ENCODE measurements around the gene OPRD1. TPM values are rescaled to one million over a fixed set of nuclear protein-coding genes. Genes with fewer than 3 reads are reported as not detected.

Gene OPRD1
- total RNA-seq, 1 donor from 2014 or later, result not detected

GRCh38 chr1:28803662-28804061 lies 8.3 kb upstream of the OPRD1 start:
- DNase-seq (ENCODE audit: low read depth), result no peak
- TF ChIP-seq, protein P1, sequence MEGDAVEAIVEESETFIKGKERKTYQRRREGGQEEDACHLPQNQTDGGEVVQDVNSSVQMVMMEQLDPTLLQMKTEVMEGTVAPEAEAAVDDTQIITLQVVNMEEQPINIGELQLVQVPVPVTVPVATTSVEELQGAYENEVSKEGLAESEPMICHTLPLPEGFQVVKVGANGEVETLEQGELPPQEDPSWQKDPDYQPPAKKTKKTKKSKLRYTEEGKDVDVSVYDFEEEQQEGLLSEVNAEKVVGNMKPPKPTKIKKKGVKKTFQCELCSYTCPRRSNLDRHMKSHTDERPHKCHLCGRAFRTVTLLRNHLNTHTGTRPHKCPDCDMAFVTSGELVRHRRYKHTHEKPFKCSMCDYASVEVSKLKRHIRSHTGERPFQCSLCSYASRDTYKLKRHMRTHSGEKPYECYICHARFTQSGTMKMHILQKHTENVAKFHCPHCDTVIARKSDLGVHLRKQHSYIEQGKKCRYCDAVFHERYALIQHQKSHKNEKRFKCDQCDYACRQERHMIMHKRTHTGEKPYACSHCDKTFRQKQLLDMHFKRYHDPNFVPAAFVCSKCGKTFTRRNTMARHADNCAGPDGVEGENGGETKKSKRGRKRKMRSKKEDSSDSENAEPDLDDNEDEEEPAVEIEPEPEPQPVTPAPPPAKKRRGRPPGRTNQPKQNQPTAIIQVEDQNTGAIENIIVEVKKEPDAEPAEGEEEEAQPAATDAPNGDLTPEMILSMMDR (conservative IDR thresholded peaks at IDR 0.05; ENCODE audit: low read depth, low read length), result no peak
- H3K4me3 ChIP-seq (ENCODE audit: low read depth, low read length), result no peak overlapping the region

- DNase-seq (ENCODE audit: low read depth), result no peak
- H3K4me3 ChIP-seq (ENCODE audit: low read depth, low read length), result no peak overlapping the region
- TF ChIP-seq, protein P1 (conservative IDR thresholded peaks at IDR 0.05; ENCODE audit: low read depth, low read length), result no peak
Observed at GRCh38 chr1:28804071-28804470, 7.9 kb upstream of the OPRD1 start.

- DNase-seq (ENCODE audit: low read depth), result no peak
- TF ChIP-seq, protein P1 (conservative IDR thresholded peaks at IDR 0.05; ENCODE audit: low read depth, low read length), result no peak
- H3K4me3 ChIP-seq (ENCODE audit: low read depth, low read length), result no peak overlapping the region
Observed at GRCh38 chr1:28807046-28807445, 4.9 kb upstream of the OPRD1 start.

GRCh38 chr1:28807986-28808385 lies 4.0 kb upstream of the OPRD1 start:
- no peak for DNase-seq (ENCODE audit: low read depth)
- TF ChIP-seq, protein P1 (conservative IDR thresholded peaks at IDR 0.05; ENCODE audit: low read depth, low read length), result no peak
- H3K4me3 ChIP-seq (ENCODE audit: low read depth, low read length), result no peak overlapping the region

GRCh38 chr1:28811369-28811765 lies 603 bp upstream of the OPRD1 start:
- DNase-seq (ENCODE audit: low read depth), result no peak
- no peak overlapping the region for H3K4me3 ChIP-seq (ENCODE audit: low read depth, low read length)
- TF ChIP-seq, protein P1 (conservative IDR thresholded peaks at IDR 0.05; ENCODE audit: low read depth, low read length), result no peak

DNA sequence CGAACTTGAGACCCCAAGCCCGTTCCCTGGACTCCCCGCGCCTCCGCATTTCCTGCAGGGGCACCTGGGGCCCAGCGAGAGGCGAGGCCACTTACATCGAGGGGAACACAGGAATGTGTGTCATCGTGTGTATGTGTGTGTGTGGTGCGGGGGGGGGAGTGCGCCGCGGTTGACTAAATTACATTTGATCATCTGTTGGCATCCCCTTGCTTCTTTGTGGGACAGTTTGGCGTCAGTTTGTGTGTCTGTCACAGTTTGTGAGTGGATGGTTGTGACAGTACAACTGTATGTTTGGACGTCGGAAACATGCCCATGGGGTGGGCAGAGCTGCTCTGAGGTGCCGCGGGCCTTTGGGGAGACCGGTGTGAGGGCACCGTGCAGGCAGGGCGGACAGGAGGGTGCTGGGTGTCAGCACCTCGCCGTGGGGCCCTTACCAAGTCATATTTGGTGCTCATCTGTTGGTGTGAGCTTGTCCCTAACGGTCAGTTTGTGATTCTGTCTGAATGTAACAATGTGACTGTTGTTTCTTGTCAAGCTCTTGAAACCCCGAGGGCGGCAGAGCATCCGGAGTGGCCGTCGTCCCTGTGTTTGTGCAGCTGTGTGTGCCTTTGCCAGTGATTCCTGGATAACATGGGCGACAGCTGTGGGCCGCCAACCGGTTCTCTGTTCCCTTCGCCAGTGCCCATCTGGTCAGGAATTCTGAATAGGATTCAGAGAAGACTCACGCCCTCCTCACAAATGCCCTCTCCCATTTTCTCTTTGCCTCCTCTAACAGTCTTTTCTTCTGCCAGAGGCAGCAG lies 899 bp downstream of the OPRD1 start:
- TF ChIP-seq, protein P1 (conservative IDR thresholded peaks at IDR 0.05; ENCODE audit: low read depth, low read length), result no peak
- DNase-seq (ENCODE audit: low read depth), result no peak

DNA sequence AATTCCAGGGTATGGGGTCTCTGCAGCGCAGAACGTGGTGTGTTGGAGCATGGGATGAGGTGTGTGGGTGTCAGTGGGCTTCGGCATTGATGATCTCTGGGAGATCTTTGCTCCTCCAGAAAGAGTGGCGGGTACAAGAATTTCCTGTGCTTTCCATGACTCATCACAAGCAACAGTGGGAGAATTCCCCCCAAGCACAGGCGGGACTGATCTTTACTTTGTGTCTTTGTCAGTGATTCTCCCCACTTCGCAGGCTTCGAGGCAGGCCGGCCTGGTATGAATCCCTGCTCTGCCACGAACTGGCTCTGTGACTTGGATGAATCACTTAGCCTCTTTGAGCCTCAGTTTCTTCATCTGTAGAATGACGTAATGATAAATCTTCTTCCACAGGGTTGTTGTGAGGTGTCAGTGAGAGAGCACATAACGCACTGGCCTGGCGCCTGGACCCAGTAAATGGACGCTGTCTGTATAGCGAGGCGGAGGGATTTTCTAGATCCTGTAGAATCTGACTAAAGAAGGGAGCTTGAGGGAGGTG lies 2.0 kb downstream of the OPRD1 start:
- DNase-seq (ENCODE audit: low read depth), result no peak
- TF ChIP-seq, protein P1 (conservative IDR thresholded peaks at IDR 0.05; ENCODE audit: low read depth, low read length), result no peak
- H3K4me3 ChIP-seq (ENCODE audit: low read depth, low read length), result no peak overlapping the region

More for the DNA sequence above, 899 bp downstream of the OPRD1 start:
- no peak overlapping the region for H3K4me3 ChIP-seq (ENCODE audit: low read depth, low read length)

Measured in epithelial cell of proximal tubule (primary cell).